GM12878 (cell line): ENCODE measurements around the gene FGF12. TPM values are rescaled to one million over a fixed set of nuclear protein-coding genes. Genes with fewer than 3 reads are reported as not detected.

Experiments used
- BACH1 ChIP-seq: fragments of 450-650 bp; IDR thresholded peaks from 2 replicates; pipeline ENCODE4 v1.6.1; 2017; ENCODE audit warnings: mild to moderate bottlenecking, borderline replicate concordance
- BHLHE40 ChIP-seq, 2 experiments: fragments of 450-650 bp in 1 of 2; IDR thresholded peaks; 2 replicates each; pipeline ENCODE4 v1.6.1; 2011 to 2017; ENCODE audit warnings: low read depth in 2 of 2, borderline replicate concordance in 1 of 2, improper control_type of control experiment in 1 of 2, low read length in 1 of 2, mild to moderate bottlenecking in 1 of 2
- CBX5 ChIP-seq: sonication (generic); IDR thresholded peaks from 2 replicates; pipeline ENCODE4 v1.6.1; 2016; ENCODE audit warnings: low read depth, moderate library complexity, mild to moderate bottlenecking, inconsistent platforms
- CHD4 ChIP-seq: fragments of 200-600 bp; sonication (generic); IDR thresholded peaks from 2 replicates; pipeline ENCODE4 v1.6.1; 2016; ENCODE audit warnings: mild to moderate bottlenecking
- CUX1 ChIP-seq: IDR thresholded peaks from 2 replicates; pipeline ENCODE4 v1.6.1; 2012; ENCODE audit warnings: improper control_type of control experiment, low read depth, low read length; ENCODE audit not compliant: insufficient replicate concordance
- EED ChIP-seq: sonication (generic); IDR thresholded peaks from 2 replicates; pipeline ENCODE4 v1.6.1; 2016; ENCODE audit warnings: antibody characterized with exemption, low read depth
- EZH2 ChIP-seq: IDR thresholded peaks from 2 replicates; pipeline ENCODE4 v1.6.1; 2012; ENCODE audit warnings: low read depth, mild to moderate bottlenecking, control low read depth, inconsistent platforms, low read length, borderline replicate concordance; ENCODE audit not compliant: control insufficient read depth
- FOXM1 ChIP-seq: IDR thresholded peaks from 2 replicates; pipeline ENCODE4 v1.6.1; 2012; ENCODE audit warnings: low read depth, mild to moderate bottlenecking, inconsistent platforms, low read length, moderate library complexity
- HDAC2 ChIP-seq: fragments of 200-600 bp; sonication (generic); IDR thresholded peaks from 2 replicates; pipeline ENCODE4 v1.6.1; 2017
- MYB ChIP-seq: fragments of 150-350 bp; IDR thresholded peaks from 2 replicates; pipeline ENCODE4 v1.6.1; 2014; ENCODE audit warnings: mild to moderate bottlenecking, low read depth, low read length, borderline replicate concordance
- NR2C2 ChIP-seq: IDR thresholded peaks from 2 replicates; pipeline ENCODE4 v1.6.1; 2011; ENCODE audit warnings: borderline replicate concordance, low read depth; ENCODE audit not compliant: control insufficient read depth, insufficient read length
- NR2F1 ChIP-seq: fragments of 450-650 bp; conservative IDR thresholded peaks from 2 replicates; pipeline ENCODE4 v1.6.1; 2017; ENCODE audit warnings: mild to moderate bottlenecking
- PAX5 ChIP-seq: IDR thresholded peaks from 2 replicates; pipeline ENCODE4 v1.6.1; 2011; ENCODE audit warnings: low read depth, low read length, borderline replicate concordance
- PRDM15 ChIP-seq: fragments of 450-650 bp; formaldehyde crosslinking; IDR thresholded peaks from 2 replicates; pipeline ENCODE4 v1.4.0; 2020; ENCODE audit warnings: mild to moderate bottlenecking, moderate library complexity
- RCOR1 ChIP-seq: conservative IDR thresholded peaks from 2 replicates; pipeline ENCODE4 v1.6.1; 2012; ENCODE audit warnings: low read depth, low read length, improper control_type of control experiment
- RELA ChIP-seq: fragments of 450-650 bp; IDR thresholded peaks from 2 replicates; pipeline ENCODE4 v1.8.0; 2014; ENCODE audit warnings: borderline replicate concordance; ENCODE audit not compliant: partially characterized antibody
- SMAD1 ChIP-seq: fragments of 450-650 bp; IDR thresholded peaks from 2 replicates; pipeline ENCODE4 v1.6.1; 2018; ENCODE audit warnings: mild to moderate bottlenecking, low read depth; ENCODE audit not compliant: partially characterized antibody
- ZBED1 ChIP-seq: IDR thresholded peaks from 2 replicates; pipeline ENCODE4 v1.6.1; 2016; ENCODE audit warnings: borderline replicate concordance
- ZSCAN29 ChIP-seq: fragments of 450-650 bp; IDR thresholded peaks from 2 replicates; pipeline ENCODE4 v1.6.1; 2017; ENCODE audit warnings: mild to moderate bottlenecking, moderate library complexity
- polyA plus RNA-seq, 11 experiments: library from polyadenylated mRNA; depleted of rRNA in 4 of 11; unstranded in 6 of 11; stranded (reverse) in 5 of 11; fragments of >200 nt; fragmentation: Nextera tagmentation in 4 of 11; fragmentation: Illumina TruSeq in 1 of 11; extraction: Ambion mirVana in 4 of 11; extraction: Trizol in 1 of 11; gene quantifications; 1 replicate in 1 of 11; 2 replicates in 10 of 11; pipeline versions ENCODE4 v1.2.1 to v1.2.3, GENCODE V29; 2011 to 2016; ENCODE audit warnings: inconsistent platforms in 2 of 11, missing spikeins in 2 of 11, low read depth in 1 of 11
- total RNA-seq, 4 experiments: library from RNA; depleted of rRNA in 3 of 4; stranded (reverse); fragments of >200 nt in 3 of 4; fragmentation: Illumina TruSeq in 1 of 4; extraction: Trizol in 1 of 4; gene quantifications; 2 replicates each; pipeline versions ENCODE4 v1.2.1 to v1.2.3, GENCODE V29; 2013 to 2021
- TF ChIP-seq, protein P1 (sequence below): fragments of 450-650 bp; IDR thresholded peaks from 2 replicates; pipeline ENCODE4 v1.6.1; 2016; ENCODE audit warnings: mild to moderate bottlenecking

The FGF12 gene
- total and polyA plus RNA-seq, 10 of the 15 experiments (the other 5 are each of a cell fraction or from before 2014, with no cell fraction given), result 0.03 to 0.43 (median 0.13) TPM; not detected in 7

DNA sequence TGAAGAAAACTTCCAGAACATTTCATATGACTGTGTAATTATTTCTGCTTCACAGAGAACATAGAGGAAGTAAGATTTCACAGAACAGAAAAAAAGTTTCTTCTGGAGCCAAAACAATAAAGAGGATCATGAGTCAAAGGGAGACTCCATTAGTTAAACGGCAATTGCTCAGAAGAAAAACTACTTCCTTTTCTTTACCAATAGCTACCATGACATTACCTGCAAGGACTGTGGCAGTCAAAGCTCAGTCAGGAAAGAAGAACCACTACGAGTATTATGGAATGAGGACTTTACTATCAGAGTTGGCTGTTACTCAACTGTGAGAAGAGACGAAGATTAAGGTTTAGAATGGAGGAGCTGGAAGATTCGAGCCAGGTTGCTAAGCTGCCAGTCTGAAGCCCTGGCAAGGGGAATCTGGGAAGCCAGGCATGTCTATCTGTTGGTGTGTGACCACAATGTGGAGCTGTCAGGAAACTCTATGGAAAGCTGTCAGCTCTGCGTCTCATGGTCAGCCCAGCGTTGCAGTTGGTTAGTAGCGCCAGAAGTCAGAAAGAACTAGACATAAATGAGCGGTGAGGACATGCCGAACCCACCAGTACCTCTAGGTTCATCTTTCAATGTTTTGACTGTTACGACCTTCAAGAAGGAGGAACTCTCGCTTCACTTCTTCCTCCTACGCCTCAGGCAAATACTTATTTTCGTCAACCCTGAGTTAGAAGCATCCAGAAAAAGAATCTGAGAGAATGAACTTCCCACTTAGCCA is 604.3 kb downstream of the FGF12 start (continued):
- TF ChIP-seq NR2F1, result no peak
- no peak for TF ChIP-seq NR2C2
- no peak for TF ChIP-seq ZSCAN29
- TF ChIP-seq BACH1, result no peak
- TF ChIP-seq RELA, result no peak
- no peak for TF ChIP-seq BHLHE40 (IDR thresholded peaks at IDR 0.05; ENCODE audit: borderline replicate concordance in 1 of 2, low read depth in 2 of 2, low read length in 1 of 2)
- TF ChIP-seq CUX1, result no peak
- TF ChIP-seq ZBED1, result no peak
- no peak for TF ChIP-seq CHD4
- TF ChIP-seq RCOR1, result no peak
- no peak for TF ChIP-seq MYB
- TF ChIP-seq, protein P1, sequence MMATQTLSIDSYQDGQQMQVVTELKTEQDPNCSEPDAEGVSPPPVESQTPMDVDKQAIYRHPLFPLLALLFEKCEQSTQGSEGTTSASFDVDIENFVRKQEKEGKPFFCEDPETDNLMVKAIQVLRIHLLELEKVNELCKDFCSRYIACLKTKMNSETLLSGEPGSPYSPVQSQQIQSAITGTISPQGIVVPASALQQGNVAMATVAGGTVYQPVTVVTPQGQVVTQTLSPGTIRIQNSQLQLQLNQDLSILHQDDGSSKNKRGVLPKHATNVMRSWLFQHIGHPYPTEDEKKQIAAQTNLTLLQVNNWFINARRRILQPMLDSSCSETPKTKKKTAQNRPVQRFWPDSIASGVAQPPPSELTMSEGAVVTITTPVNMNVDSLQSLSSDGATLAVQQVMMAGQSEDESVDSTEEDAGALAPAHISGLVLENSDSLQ, result 0 out of 2 replicates have a peak, but pooled peaks have one; percentile 14
- peak; percentile 41; the same call in 1 of the 2 replicates for TF ChIP-seq PAX5
- no peak for TF ChIP-seq EZH2
- TF ChIP-seq CBX5, result no peak
- no peak for TF ChIP-seq EED
- no peak for TF ChIP-seq FOXM1
- no peak for TF ChIP-seq PRDM15 (CRISPR knock-in tag)
- no peak for TF ChIP-seq HDAC2
- TF ChIP-seq SMAD1, result no peak
